SH-SY5Y (cell line): Measurements from ENCODE around the gene FGFR4.

Experiments used
- GATA2 ChIP-seq: IDR thresholded peaks from 2 replicates; pipeline ENCODE4 v1.6.1; 2011; ENCODE audit warnings: mild to moderate bottlenecking, low read depth, low read length
- GATA3 ChIP-seq: IDR thresholded peaks from 2 replicates; pipeline ENCODE4 v1.6.1; 2011; ENCODE audit warnings: low read depth, mild to moderate bottlenecking, low read length, moderate library complexity

DNA sequence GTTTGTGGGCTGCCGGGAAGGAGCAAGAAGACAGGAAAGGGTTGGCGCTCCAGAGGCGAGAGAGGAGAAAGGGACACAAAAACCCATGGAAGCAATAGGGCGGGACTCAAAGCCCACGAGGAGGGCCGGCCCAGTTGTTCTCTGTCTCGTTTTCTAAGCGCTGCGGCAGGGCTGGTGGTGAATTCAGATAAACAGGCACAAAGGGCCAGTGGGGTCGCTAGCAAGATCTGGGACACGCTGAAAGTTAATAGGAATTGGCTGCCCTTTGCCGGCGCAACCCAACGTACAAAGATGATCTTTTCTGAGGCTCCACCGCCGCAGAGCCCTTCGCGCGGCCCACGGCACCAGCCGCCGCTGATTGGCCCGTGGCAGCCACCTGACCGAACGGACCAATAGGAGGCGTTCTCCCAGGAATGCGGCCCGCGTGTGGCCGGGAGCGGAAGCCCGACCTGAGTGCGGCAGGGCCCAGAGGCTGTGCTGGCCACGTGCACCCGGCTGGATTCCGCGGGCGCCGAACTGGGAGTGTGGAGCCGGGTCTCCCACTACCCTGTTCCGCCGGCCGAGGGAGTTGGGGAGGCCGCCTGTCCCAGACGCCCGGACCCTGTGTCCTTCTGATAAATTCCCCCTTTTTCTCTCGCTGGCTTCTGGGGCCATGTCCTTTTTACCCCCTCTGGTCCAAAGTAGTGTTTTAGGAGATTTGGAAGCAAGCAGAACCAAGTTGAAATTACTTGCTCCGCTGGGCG is 30.1 kb downstream of the FGFR4 start:
- no peak for TF ChIP-seq GATA3
- no peak for TF ChIP-seq GATA2
